Endothelial cell of umbilical vein (primary cell): Measurements from ENCODE around the gene ACAP2. TPM values are rescaled to one million over a fixed set of nuclear protein-coding genes. Genes with fewer than 3 reads are reported as not detected.

Experiments
- BruUV-seq: library from RNA; stranded (reverse); fragments of 400-500 nt; replicated peaks from 2 replicates; lab custom pipeline; 2021; lab: Mats Ljungman, UMichigan
- CTCF ChIA-PET: fragments of 300-600, 350-600 bp; sonication (Branson Sonifier 250); formaldehyde crosslinking; loops from one replicate; lab custom pipeline; 2021; ENCODE audit warnings: antibody characterized with exemption, inconsistent platforms; lab: Charles Lee
- POLR2A ChIA-PET: fragments of 300-600, 350-600 bp; sonication (Branson Sonifier 250); formaldehyde crosslinking; loops from one replicate; lab custom pipeline; 2021; ENCODE audit warnings: antibody characterized with exemption, inconsistent platforms; lab: Charles Lee
- DNase-seq: peaks from one replicate; pipeline ENCODE4 v3.0.0-alpha.2; 2011; ENCODE audit warnings: low read depth, low spot score
- FAIRE-seq: peaks from 2 replicates; lab custom pipeline; 2011; peaks lifted over from hg19 to GRCh38; lab: Jason Lieb, UNC
- H2AFZ ChIP-seq: 2 replicates; pipeline ENCODE4 v1.6.0; 2012; ENCODE audit warnings: low read depth, low read length, control low read depth, inconsistent platforms
- H3K27ac ChIP-seq: 2 replicates; pipeline ENCODE4 v1.5.1; 2011; ENCODE audit warnings: low read depth, mild to moderate bottlenecking, control low read depth, low read length, moderate library complexity; ENCODE audit not compliant: insufficient read depth
- H3K27me3 ChIP-seq, 2 experiments: 2 replicates each; pipeline versions ENCODE4 v1.6.0 to v1.6.1; 2011; ENCODE audit warnings: low read length in 2 of 2, mixed read lengths in 1 of 2; ENCODE audit not compliant: control insufficient read depth in 2 of 2, insufficient read depth in 2 of 2
- H3K36me3 ChIP-seq, 2 experiments: 2 replicates in 1 of 2; 3 replicates in 1 of 2; pipeline ENCODE4 v1.5.1; 2011; ENCODE audit warnings: low read length in 2 of 2, mild to moderate bottlenecking in 1 of 2, moderate library complexity in 1 of 2; ENCODE audit not compliant: control insufficient read depth in 2 of 2, insufficient read depth in 2 of 2; ENCODE audit errors: extremely low read depth in 1 of 2
- H3K4me1 ChIP-seq: 3 replicates; pipeline ENCODE4 v1.5.1; 2011; ENCODE audit warnings: mild to moderate bottlenecking, low read length; ENCODE audit not compliant: control insufficient read depth, insufficient read depth; ENCODE audit errors: extremely low read depth
- H3K4me2 ChIP-seq: 2 replicates; pipeline ENCODE4 v1.6.1; 2011; ENCODE audit warnings: low read length, control low read depth, mixed read lengths; ENCODE audit not compliant: insufficient read depth
- H3K4me3 ChIP-seq, 3 experiments: fragments of 200-600 bp in 1 of 3; sonication (generic), shearing (Covaris generic) in 1 of 3; replicated peaks in 1 of 3; 2 replicates each; pipeline ENCODE4 v1.5.1; 2011 to 2016; ENCODE audit warnings: control low read depth in 3 of 3, low read length in 3 of 3, mild to moderate bottlenecking in 2 of 3, inconsistent platforms in 1 of 3, low read depth in 1 of 3, moderate library complexity in 1 of 3; ENCODE audit not compliant: insufficient read depth in 1 of 3
- H3K79me2 ChIP-seq: 2 replicates; pipeline ENCODE4 v1.6.0; 2012; ENCODE audit warnings: low read length, inconsistent platforms; ENCODE audit not compliant: control insufficient read depth, insufficient read depth
- H3K9ac ChIP-seq: replicated peaks from 2 replicates; pipeline ENCODE3; 2011; ENCODE audit warnings: low read length, control low read depth; ENCODE audit not compliant: insufficient read depth; ENCODE audit errors: extremely low read depth
- H3K9me1 ChIP-seq: replicated peaks from 3 replicates; pipeline ENCODE4 v1.6.0; 2011; ENCODE audit warnings: mild to moderate bottlenecking, low read length; ENCODE audit not compliant: control insufficient read depth, insufficient read depth; ENCODE audit errors: extremely low read depth
- H3K9me3 ChIP-seq: replicated peaks from 2 replicates; pipeline ENCODE4 v1.5.1; 2012; ENCODE audit warnings: low read length, inconsistent platforms; ENCODE audit not compliant: control insufficient read depth, insufficient read depth
- H4K20me1 ChIP-seq: replicated peaks from 2 replicates; pipeline ENCODE3; 2011; ENCODE audit warnings: mild to moderate bottlenecking, low read length; ENCODE audit not compliant: control insufficient read depth, insufficient read depth; ENCODE audit errors: extremely low read depth
- CTCF ChIP-seq, 2 donors: IDR thresholded peaks; 1 replicate in 1 of 2; 2 replicates in 1 of 2; pipeline ENCODE4 v1.5.1; 2011; ENCODE audit warnings: low read length in 2 of 2, mild to moderate bottlenecking in 2 of 2, moderate library complexity in 2 of 2, control low read depth in 1 of 2, inconsistent platforms in 1 of 2, low read depth in 1 of 2; ENCODE audit not compliant: insufficient read depth in 1 of 2; ENCODE audit errors: extremely low read depth in 1 of 2
- EZH2 ChIP-seq: IDR thresholded peaks from 2 replicates; pipeline ENCODE4 v1.6.1; 2012; ENCODE audit warnings: borderline replicate concordance, low read depth, mild to moderate bottlenecking, moderate library complexity, low read length, inconsistent platforms; ENCODE audit not compliant: severe bottlenecking
- FOS ChIP-seq: IDR thresholded peaks from 2 replicates; pipeline ENCODE4 v1.6.1; 2011; ENCODE audit warnings: mild to moderate bottlenecking, low read length, moderate library complexity, borderline replicate concordance; ENCODE audit not compliant: insufficient read depth
- GATA2 ChIP-seq: IDR thresholded peaks from 2 replicates; pipeline ENCODE4 v1.7.0; 2011; ENCODE audit warnings: low read depth, mild to moderate bottlenecking, moderate library complexity, mixed read lengths, low read length; ENCODE audit not compliant: insufficient read length, insufficient read depth
- JUN ChIP-seq: IDR thresholded peaks from 2 replicates; pipeline ENCODE4 v1.6.1; 2011; ENCODE audit warnings: borderline replicate concordance, low read depth; ENCODE audit not compliant: insufficient read length, insufficient read depth
- MAX ChIP-seq: IDR thresholded peaks from 2 replicates; pipeline ENCODE4 v1.6.1; 2011; ENCODE audit not compliant: insufficient read depth, insufficient read length
- MYC ChIP-seq: IDR thresholded peaks from one replicate; pipeline ENCODE4 v1.6.1; 2011; ENCODE audit warnings: mild to moderate bottlenecking, low read depth, low read length
- POLR2A ChIP-seq: IDR thresholded peaks from 2 replicates; pipeline ENCODE4 v1.6.1; 2012; ENCODE audit warnings: low read depth, mild to moderate bottlenecking, control low read depth, low read length
- POLR2AphosphoS5 ChIP-seq: IDR thresholded peaks from 2 replicates; pipeline ENCODE4 v1.6.1; 2012; ENCODE audit warnings: low read depth, mild to moderate bottlenecking, control low read depth, low read length, moderate library complexity; ENCODE audit not compliant: insufficient read depth
- dilution Hi-C: fragments of 300-500 bp; cut with MboI; formaldehyde crosslinking; loops from one replicate; pipeline ENCODE4 v1.15.0; 2019; ENCODE audit warnings: low sequenced_read_pairs; ENCODE audit not compliant: extremely low pct_ligation_motif_present
- intact Hi-C: fragments of 100-400 bp; cut with micrococcal nuclease; formaldehyde crosslinking; loops from one replicate; pipeline ENCODE4 v1.10.0; 2022
- polyA plus RNA-seq, 4 experiments: library from polyadenylated mRNA; depleted of rRNA in 3 of 4; stranded (reverse) in 3 of 4; unstranded in 1 of 4; fragments of >200 nt; gene quantifications; 2 replicates each; pipeline versions ENCODE4 v1.2.1 to v1.2.3, GENCODE V29; 2011 to 2012; ENCODE audit warnings: missing spikeins in 1 of 4
- total RNA-seq: library from RNA; stranded (reverse); gene quantifications from 2 replicates; pipeline ENCODE4 v1.2.3, GENCODE V29; 2021

The ACAP2 gene
- total and polyA plus RNA-seq, 2 donors (not counting 3 experiments of a cell fraction or from before 2014, with no cell fraction given) = 13.6 to 36.9 TPM

GRCh38 chr3:195421400-195421799, 21.4 kb downstream of the ACAP2 start:
- BruUV-seq = no TSS peak
- H2AFZ ChIP-seq = no peak overlapping the region
- H4K20me1 ChIP-seq = peaks cover 12% of the 10 kb centered on the region
- FAIRE-seq = no peak
- dilution Hi-C loops = no loop called here
- intact Hi-C loops = no loop called here
- no peaks in the 10 kb centered on the region for H3K27me3 ChIP-seq
- no peak overlapping the region for H3K4me2 ChIP-seq
- TF ChIP-seq EZH2 (no peak), MAX (no peak), GATA2 (no peak), FOS (no peak), POLR2AphosphoS5 (no peak), MYC (no peak), POLR2A (no peak), CTCF (IDR thresholded peaks at IDR 0.05; ENCODE audit: extremely low read depth in 1 of 2, insufficient read depth in 1 of 2, low read depth in 1 of 2, low read length in 2 of 2) (no peak), JUN (no peak)
- peaks cover 53% of the 10 kb centered on the region for H3K79me2 ChIP-seq
- no peaks in the 10 kb centered on the region for H3K9me1 ChIP-seq
- ChIA-PET CTCF (no interaction called here), POLR2A (no interaction called here)
- no peak overlapping the region for H3K27ac ChIP-seq
- DNase-seq = no peak
- H3K9me3 ChIP-seq = no peaks in the 10 kb centered on the region
- H3K4me3 ChIP-seq = no peak overlapping the region
- no peaks in the 10 kb centered on the region for H3K36me3 ChIP-seq
- H3K9ac ChIP-seq = no peak overlapping the region
- peaks cover 6% of the 10 kb centered on the region for H3K4me1 ChIP-seq
